Cerebellar nuclear complex (tissue), 1 donor: ENCODE results near the gene TMEM91.

Experiments
- DNase-seq, 2 experiments: peaks; one replicate each; lab custom pipeline; 2025; lab: John Stamatoyannopoulos, UW

Gene TMEM91

DNA sequence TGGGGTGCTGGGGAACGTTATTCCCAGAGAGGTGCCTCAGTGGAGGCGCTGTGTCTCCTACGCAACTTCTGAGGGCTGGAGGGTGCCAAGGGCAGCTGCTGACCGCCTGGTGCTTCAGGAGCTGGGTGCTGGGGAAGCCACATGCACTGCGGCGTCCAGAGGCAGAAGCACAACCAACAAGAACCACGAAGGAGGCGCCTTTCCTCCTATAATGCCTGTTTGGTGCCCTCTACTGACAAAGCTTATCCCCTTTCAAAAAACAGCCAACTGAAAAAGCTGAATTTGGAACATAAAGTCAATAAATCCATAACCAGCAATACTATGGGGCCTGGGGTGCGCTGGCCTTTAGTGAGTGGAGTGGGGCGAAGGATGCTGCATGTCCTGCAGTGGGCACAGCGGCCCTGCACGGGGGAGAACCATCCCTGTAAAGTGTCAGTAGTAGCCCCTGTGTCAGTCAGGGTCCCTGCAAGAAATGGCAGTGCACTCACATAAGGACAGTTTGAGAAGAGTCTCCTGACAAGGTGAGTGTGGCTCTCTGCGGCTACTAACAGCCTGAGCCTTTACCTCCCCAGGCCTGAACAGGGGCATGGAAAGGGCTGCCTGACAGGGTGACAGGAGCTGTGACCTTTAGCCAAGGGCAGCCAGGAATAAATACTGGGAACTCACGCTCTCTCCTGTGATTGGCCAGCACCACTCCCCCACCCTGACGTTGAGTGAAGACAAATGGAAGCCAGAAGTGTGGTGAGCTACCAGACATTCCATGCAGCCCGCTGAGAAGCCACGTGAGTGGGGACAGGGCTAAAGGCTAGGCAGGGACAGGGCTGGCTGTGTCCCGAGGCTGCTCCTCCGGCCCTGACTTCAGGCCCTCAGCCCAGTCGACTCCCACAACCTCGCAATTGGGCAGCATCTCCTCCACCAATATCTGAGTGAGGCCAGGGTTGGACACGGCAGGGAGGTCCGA is 55.4 kb downstream of the TMEM91 start:
- no peak for DNase-seq

DNA sequence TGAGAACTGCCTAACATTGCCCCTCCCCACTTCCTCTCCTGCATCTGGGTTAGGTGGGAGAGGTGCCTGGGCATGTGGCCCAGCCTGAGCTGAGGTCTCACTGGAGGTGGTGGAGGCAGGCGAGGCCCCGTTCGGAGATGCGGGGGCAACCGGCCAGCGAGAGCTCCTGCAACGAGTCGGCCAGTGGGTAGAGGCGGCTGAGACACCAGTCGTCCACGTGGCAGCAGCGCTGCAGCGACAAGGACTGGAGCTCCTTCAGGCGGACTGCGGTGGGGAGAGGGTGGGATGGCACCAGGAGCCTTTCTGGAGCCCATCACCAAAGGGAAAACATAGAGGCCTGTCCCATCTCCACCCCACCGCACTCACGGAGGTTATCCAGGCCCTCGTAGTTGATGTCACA is 56.8 kb downstream of the TMEM91 start:
- no peak for DNase-seq
